NCI-H2196 treated with DMSO at 0.1 percent for 48 hours (cell line): ENCODE results near the gene SBF2.

ENCODE experiments used
- DNase-seq: peaks from one replicate; lab custom pipeline; 2025; ENCODE audit not compliant: unreplicated experiment; lab: John Stamatoyannopoulos, UW

Gene SBF2

GRCh38 chr11:9784602-9785315 is 509.3 kb downstream of the SBF2 start:
- DNase-seq: no peak

GRCh38 chr11:9783986-9784385 is 510.0 kb downstream of the SBF2 start:
- no peak for DNase-seq

- DNase-seq: no peak
Observed at GRCh38 chr11:9780929-9781328, 513.1 kb downstream of the SBF2 start.

- no peak for DNase-seq
Observed at GRCh38 chr11:9777525-9777924, 516.5 kb downstream of the SBF2 start.

GRCh38 chr11:9777066-9777465 is 517.0 kb downstream of the SBF2 start:
- no peak for DNase-seq

GRCh38 chr11:9776203-9776602 is 517.8 kb downstream of the SBF2 start:
- DNase-seq: no peak

- no peak for DNase-seq
Observed at GRCh38 chr11:9775398-9775779, 518.6 kb downstream of the SBF2 start.

GRCh38 chr11:9774591-9775397 is 519.2 kb downstream of the SBF2 start:
- DNase-seq: no peak

GRCh38 chr11:9774109-9774508 is 519.9 kb downstream of the SBF2 start:
- DNase-seq: no peak

- no peak for DNase-seq
Observed at GRCh38 chr11:9773524-9773923, 520.5 kb downstream of the SBF2 start.

GRCh38 chr11:9772218-9772617 is 521.8 kb downstream of the SBF2 start:
- DNase-seq: no peak

GRCh38 chr11:9771071-9771511 is 522.9 kb downstream of the SBF2 start:
- no peak for DNase-seq

- DNase-seq: no peak
Observed at GRCh38 chr11:9769621-9770020, 524.4 kb downstream of the SBF2 start.

GRCh38 chr11:9765320-9766101 is 528.5 kb downstream of the SBF2 start:
- DNase-seq: no peak

- no peak for DNase-seq
Observed at GRCh38 chr11:9763301-9763700, 530.7 kb downstream of the SBF2 start.

GRCh38 chr11:9762531-9762930 is 531.5 kb downstream of the SBF2 start:
- no peak for DNase-seq

- DNase-seq: no peak
Observed at GRCh38 chr11:9761441-9761945, 532.5 kb downstream of the SBF2 start.

- DNase-seq: no peak
Observed at GRCh38 chr11:9760193-9760575, 533.8 kb downstream of the SBF2 start.

- DNase-seq: peak; percentile 23
Observed at GRCh38 chr11:9759519-9760192, 534.4 kb downstream of the SBF2 start.

- DNase-seq: peak; percentile 41
Observed at GRCh38 chr11:9758637-9759518, 535.1 kb downstream of the SBF2 start.
